Prostate gland (tissue), 2 donors: ENCODE data around the gene OR1F1. TPM values are rescaled to one million over a fixed set of nuclear protein-coding genes. Genes with fewer than 3 reads are reported as not detected.

Experiments
- DNase-seq: peaks from one replicate; pipeline ENCODE4 v3.0.0-alpha.2; 2019; ENCODE audit warnings: low spot score
- H3K27ac ChIP-seq, 2 donors: fragments of 200-600 bp; sonication (generic); 2 replicates each; pipeline ENCODE4 v1.5.1; 2017 to 2019
- H3K27me3 ChIP-seq: fragments of 200-600 bp; sonication (generic); replicated peaks from 2 replicates; pipeline ENCODE4 v1.5.1; 2019; ENCODE audit not compliant: insufficient read depth
- H3K36me3 ChIP-seq, 2 donors: fragments of 200-600 bp; sonication (generic); 1 replicate in 1 of 2; 2 replicates in 1 of 2; pipeline versions ENCODE4 v1.5.1 to v1.8.1; 2017 to 2019
- H3K4me1 ChIP-seq: fragments of 200-600 bp; sonication (generic); replicated peaks from 2 replicates; pipeline ENCODE4 v1.5.1; 2019
- H3K4me3 ChIP-seq, 2 donors: fragments of 200-600 bp; sonication (generic); 2 replicates each; pipeline ENCODE4 v1.5.1; 2017 to 2019
- H3K9me3 ChIP-seq: fragments of 200-600 bp; sonication (generic); 2 replicates; pipeline ENCODE4 v1.5.1; 2017
- POLR2A ChIP-seq: fragments of 450-650 bp; IDR thresholded peaks from one replicate; pipeline ENCODE4 v1.6.1; 2016; ENCODE audit warnings: antibody characterized with exemption, mild to moderate bottlenecking
- POLR2AphosphoS5 ChIP-seq: sonication (generic); formaldehyde crosslinking; IDR thresholded peaks from one replicate; pipeline ENCODE4 v1.6.1; 2017; ENCODE audit warnings: antibody characterized with exemption
- WGBS: methylation state at CpG from one replicate; pipeline ENCODE4 v1.1.5; 2018; 5-methylcytosine and 5-hydroxymethylcytosine counted together
- intact Hi-C: fragments of 100-400 bp; cut with DNase I; formaldehyde crosslinking; loops from one replicate; pipeline ENCODE4 v1.14.2; 2022
- total RNA-seq, 2 donors: library from RNA; depleted of rRNA; stranded (reverse); fragments of >200 nt; gene quantifications; one replicate each; pipeline ENCODE4 v1.1.0, GENCODE V29; 2016
- TF ChIP-seq, protein P1 (sequence below), 4 experiments: fragments of 200-600 bp in 2 of 4; fragments of 450-650 bp in 2 of 4; sonication (generic) in 2 of 4; IDR thresholded peaks; 1 replicate in 3 of 4; 2 replicates in 1 of 4; pipeline ENCODE4 v1.5.1; 2016 to 2019; ENCODE audit warnings: antibody characterized with exemption in 4 of 4, mild to moderate bottlenecking in 2 of 4, moderate library complexity in 2 of 4

Gene OR1F1
- total RNA-seq, 2 donors from 2014 or later, result not detected

DNA sequence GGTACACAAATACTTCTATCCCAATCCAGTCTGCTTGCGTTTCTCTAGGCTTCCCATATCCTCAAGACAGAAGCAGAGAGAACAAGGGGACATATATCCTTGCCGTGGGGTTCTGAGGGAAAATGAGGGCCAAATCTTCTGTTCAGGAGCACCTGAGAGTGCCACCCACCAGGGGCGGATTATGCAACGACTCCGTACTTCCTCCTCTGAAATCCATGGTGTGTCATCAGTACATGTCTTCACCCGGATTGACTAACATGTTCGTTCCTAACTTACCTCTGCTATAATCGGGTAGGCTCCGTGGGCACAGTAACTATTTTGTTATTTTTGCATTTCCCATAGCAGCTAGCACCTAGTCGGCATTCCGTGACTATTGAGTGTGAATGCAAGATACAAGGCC lies 54.7 kb downstream of the OR1F1 start:
- Histone ChIP-seq H3K9me3 (no peaks in the 10 kb centered on the region), H3K27me3 (no peaks in the 10 kb centered on the region), H3K4me1 (no peaks in the 10 kb centered on the region), H3K4me3 (no peak overlapping the region), H3K27ac (no peak overlapping the region), H3K36me3 (no peaks in the 10 kb centered on the region)
- no peak for DNase-seq
- intact Hi-C loops, result no loop called here
- TF ChIP-seq POLR2A (no peak), POLR2AphosphoS5 (no peak)
- TF ChIP-seq, protein P1, sequence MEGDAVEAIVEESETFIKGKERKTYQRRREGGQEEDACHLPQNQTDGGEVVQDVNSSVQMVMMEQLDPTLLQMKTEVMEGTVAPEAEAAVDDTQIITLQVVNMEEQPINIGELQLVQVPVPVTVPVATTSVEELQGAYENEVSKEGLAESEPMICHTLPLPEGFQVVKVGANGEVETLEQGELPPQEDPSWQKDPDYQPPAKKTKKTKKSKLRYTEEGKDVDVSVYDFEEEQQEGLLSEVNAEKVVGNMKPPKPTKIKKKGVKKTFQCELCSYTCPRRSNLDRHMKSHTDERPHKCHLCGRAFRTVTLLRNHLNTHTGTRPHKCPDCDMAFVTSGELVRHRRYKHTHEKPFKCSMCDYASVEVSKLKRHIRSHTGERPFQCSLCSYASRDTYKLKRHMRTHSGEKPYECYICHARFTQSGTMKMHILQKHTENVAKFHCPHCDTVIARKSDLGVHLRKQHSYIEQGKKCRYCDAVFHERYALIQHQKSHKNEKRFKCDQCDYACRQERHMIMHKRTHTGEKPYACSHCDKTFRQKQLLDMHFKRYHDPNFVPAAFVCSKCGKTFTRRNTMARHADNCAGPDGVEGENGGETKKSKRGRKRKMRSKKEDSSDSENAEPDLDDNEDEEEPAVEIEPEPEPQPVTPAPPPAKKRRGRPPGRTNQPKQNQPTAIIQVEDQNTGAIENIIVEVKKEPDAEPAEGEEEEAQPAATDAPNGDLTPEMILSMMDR (IDR thresholded peaks at IDR 0.05), result no peak
- 88% methylated on average over 11 of the region's 11 CpGs for WGBS

DNA sequence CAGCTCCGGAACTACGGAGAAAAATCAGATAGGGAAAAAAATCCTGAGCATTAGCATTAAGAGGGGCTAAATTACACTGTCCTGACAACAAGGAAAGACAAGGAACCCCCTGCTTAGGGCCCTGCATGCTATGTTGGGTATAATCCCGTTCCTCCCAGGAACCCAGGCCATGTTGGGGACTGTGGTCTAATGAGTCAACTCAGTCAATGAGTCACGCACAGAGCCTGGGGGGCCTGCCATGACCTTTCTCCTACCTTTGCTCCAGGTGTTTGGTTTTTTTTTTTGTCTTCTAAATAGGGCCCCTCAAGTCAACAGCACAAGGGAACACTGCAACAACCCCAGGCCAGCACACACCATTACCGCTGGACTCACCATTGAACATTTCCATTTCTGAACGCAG lies 55.9 kb downstream of the OR1F1 start:
- no peak for TF ChIP-seq POLR2A
- TF ChIP-seq POLR2AphosphoS5, result no peak
- TF ChIP-seq, protein P1 (IDR thresholded peaks at IDR 0.05), result no peak
- H3K27ac ChIP-seq, result no peak overlapping the region
- no peaks in the 10 kb centered on the region for H3K27me3 ChIP-seq
- H3K4me3 ChIP-seq, result no peak overlapping the region
- intact Hi-C loops, result no loop called here
- H3K9me3 ChIP-seq, result no peaks in the 10 kb centered on the region
- DNase-seq, result no peak
- WGBS, result 76% methylated on average over 6 of the region's 6 CpGs
- H3K4me1 ChIP-seq, result no peaks in the 10 kb centered on the region
- H3K36me3 ChIP-seq, result no peaks in the 10 kb centered on the region

DNA sequence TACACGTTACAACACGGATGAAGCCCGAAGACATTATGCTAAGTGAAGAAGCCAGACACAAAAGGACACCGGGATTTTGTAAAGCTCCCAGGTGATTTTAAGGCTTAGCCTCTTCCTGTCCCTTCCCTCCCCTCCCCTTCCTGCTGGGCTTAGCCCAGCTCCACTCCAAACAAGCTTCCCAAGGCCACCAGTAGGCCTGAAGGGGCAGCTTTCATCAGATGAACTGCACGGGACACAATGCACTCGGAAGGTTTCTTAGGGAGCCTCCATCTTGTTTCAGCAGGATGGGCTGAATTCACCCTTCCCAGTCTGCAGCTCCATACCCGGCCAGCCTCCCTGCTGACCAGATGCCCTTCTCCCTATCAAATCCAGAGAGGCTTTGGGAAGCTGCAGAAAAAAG lies 58.0 kb downstream of the OR1F1 start:
- Histone ChIP-seq H3K4me1 (no peaks in the 10 kb centered on the region), H3K9me3 (no peaks in the 10 kb centered on the region), H3K27me3 (no peaks in the 10 kb centered on the region), H3K36me3 (no peaks in the 10 kb centered on the region), H3K4me3 (no peak overlapping the region), H3K27ac (no peak overlapping the region)
- TF ChIP-seq POLR2AphosphoS5 (no peak), POLR2A (no peak)
- TF ChIP-seq, protein P1 (IDR thresholded peaks at IDR 0.05), result no peak
- no peak for DNase-seq
- 74% methylated on average over 7 of the region's 7 CpGs for WGBS
- intact Hi-C loops, result no loop called here

DNA sequence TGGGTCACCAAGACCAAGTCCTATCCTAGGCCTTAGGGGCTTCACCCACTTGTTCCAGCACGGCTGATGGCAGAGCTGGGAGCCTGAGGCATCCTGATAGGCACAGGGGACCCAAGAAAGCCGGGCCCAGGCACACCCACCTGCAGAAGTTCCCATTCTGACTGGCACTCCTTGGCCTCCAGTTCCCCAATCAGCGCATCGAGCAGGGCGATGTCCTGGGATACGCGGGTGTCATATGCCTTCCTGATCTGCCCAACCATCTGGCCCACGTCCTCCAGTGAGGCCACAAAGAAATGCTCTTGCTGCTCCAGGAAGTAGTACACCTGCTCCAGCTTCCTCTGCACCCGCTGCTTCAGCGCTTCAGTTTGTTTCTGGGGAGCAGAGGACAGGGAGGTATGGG lies 58.9 kb downstream of the OR1F1 start:
- TF ChIP-seq, protein P1 (IDR thresholded peaks at IDR 0.05), result no peak
- no peak for TF ChIP-seq POLR2A
- TF ChIP-seq POLR2AphosphoS5, result no peak
- intact Hi-C loops, result no loop called here
- H3K36me3 ChIP-seq, result no peaks in the 10 kb centered on the region
- no peaks in the 10 kb centered on the region for H3K27me3 ChIP-seq
- H3K4me3 ChIP-seq, result no peak overlapping the region
- no peaks in the 10 kb centered on the region for H3K9me3 ChIP-seq
- 81% methylated on average over 10 of the region's 10 CpGs for WGBS
- DNase-seq, result no peak
- H3K27ac ChIP-seq, result no peak overlapping the region
- no peaks in the 10 kb centered on the region for H3K4me1 ChIP-seq

DNA sequence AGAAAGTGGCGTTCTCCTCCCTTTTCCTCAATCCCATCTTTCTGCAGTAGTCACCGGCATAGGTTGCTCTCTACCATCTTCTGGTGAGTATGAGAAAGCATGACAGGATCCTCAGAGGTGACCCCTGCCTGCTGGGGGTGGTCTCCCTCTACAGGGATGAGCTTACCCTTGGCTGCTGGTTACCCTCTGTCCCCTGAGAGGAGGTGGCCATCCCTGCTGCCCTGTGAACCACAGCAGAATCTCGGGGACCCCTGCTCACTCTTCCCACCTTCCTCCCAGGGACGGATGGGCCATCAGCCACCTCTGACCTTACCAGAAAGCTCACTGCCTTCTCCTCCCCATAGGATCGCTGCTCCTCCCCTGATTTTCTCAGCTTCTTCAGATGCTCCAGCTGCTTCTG lies 60.6 kb downstream of the OR1F1 start:
- 85% methylated on average over 5 of the region's 5 CpGs for WGBS
- no peak for TF ChIP-seq POLR2AphosphoS5
- no peak for TF ChIP-seq POLR2A
- TF ChIP-seq, protein P1 (IDR thresholded peaks at IDR 0.05), result no peak
- Histone ChIP-seq H3K9me3 (no peaks in the 10 kb centered on the region), H3K4me3 (no peak overlapping the region), H3K27me3 (no peaks in the 10 kb centered on the region), H3K27ac (no peak overlapping the region), H3K36me3 (no peaks in the 10 kb centered on the region), H3K4me1 (no peaks in the 10 kb centered on the region)
- no peak for DNase-seq
- intact Hi-C loops, result no loop called here
